Skeletal muscle tissue (tissue), 4 donors: ENCODE measurements around the gene CDC25B. TPM values are rescaled to one million over a fixed set of nuclear protein-coding genes. Genes with fewer than 3 reads are reported as not detected.

Source experiments
- H3K27ac ChIP-seq: one replicate; pipeline ENCODE4 v1.7.0; 2013; ENCODE audit warnings: mild to moderate bottlenecking, low read depth, low read length, inconsistent platforms
- H3K27me3 ChIP-seq, 3 donors: one replicate each; pipeline ENCODE4 v1.7.0; 2013; ENCODE audit warnings: low read length in 3 of 3; ENCODE audit not compliant: control insufficient read depth in 3 of 3, insufficient read depth in 3 of 3
- H3K36me3 ChIP-seq, 3 donors: one replicate each; pipeline ENCODE4 v1.7.0; 2013; ENCODE audit warnings: low read length in 3 of 3; ENCODE audit not compliant: control insufficient read depth in 3 of 3, insufficient read depth in 3 of 3
- H3K4me1 ChIP-seq, 3 donors: one replicate each; pipeline ENCODE4 v1.7.0; 2013; ENCODE audit warnings: low read length in 3 of 3, mild to moderate bottlenecking in 3 of 3; ENCODE audit not compliant: control insufficient read depth in 3 of 3, insufficient read depth in 3 of 3
- H3K4me3 ChIP-seq, 3 donors: one replicate each; pipeline ENCODE4 v1.7.0; 2013; ENCODE audit warnings: low read length in 3 of 3
- H3K9ac ChIP-seq, 3 donors: one replicate each; pipeline ENCODE4 v1.7.0; 2013; ENCODE audit warnings: low read length in 3 of 3, mild to moderate bottlenecking in 3 of 3, moderate library complexity in 2 of 3, low read depth in 1 of 3
- H3K9me3 ChIP-seq, 3 donors: one replicate each; pipeline ENCODE4 v1.7.0; 2013; ENCODE audit warnings: low read length in 3 of 3; ENCODE audit not compliant: control insufficient read depth in 3 of 3
- total RNA-seq: library from RNA; depleted of rRNA; stranded (reverse); fragments of >200 nt; gene quantifications from one replicate; pipeline ENCODE4 v1.2.3, GENCODE V29; 2014
- donor health status: Osteomylitis.

CDC25B gene
- total RNA-seq, 1 donor from 2014 or later: 28.7 TPM

- no peak overlapping the region for H3K4me3 ChIP-seq
- no peaks in the 10 kb centered on the region for H3K9me3 ChIP-seq
- peaks cover 23 to 57% (median 34%) of the 10 kb centered on the region in 3 donors for H3K4me1 ChIP-seq
- H3K27ac ChIP-seq: peak overlapping the region; percentile 40
- H3K27me3 ChIP-seq: no peaks in the 10 kb centered on the region
- H3K36me3 ChIP-seq: peaks cover 0 to 2% (median 1%) of the 10 kb centered on the region in 3 donors
- no peak overlapping the region for H3K9ac ChIP-seq
These were observed 32.2 kb upstream of the CDC25B start for GRCh38 chr20:3763671-3764601.

DNA sequence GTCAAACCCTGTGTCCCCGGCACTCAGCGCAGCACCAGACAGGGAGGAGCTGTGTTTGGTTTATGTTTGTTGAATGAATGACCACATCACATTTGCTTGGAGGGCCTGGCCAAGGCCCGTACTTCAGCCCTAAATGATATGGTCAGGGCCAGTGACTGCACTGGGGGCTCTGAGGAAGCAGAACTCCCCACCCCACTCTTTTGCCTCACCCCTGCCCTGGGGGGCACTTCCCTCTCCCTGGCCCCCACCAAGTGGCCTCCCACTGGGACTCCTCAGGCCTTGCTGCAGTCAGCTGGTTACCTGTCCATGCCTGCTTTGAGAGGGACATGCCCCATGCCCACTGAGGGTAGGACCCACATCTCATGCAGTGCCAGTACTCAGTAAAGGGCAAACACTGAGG lies 31.5 kb upstream of the CDC25B start:
- Histone ChIP-seq H3K4me3 (no peak overlapping the region), H3K27ac (peak overlapping the region; percentile 40), H3K36me3 (no peaks in the 10 kb centered on the region), H3K9me3 (no peaks in the 10 kb centered on the region), H3K27me3 (no peaks in the 10 kb centered on the region), H3K9ac (peak overlapping the region in 2 of 3 donors; percentile 33), H3K4me1 (peaks cover 23 to 57% (median 32%) of the 10 kb centered on the region in 3 donors)

- H3K9ac ChIP-seq: peak overlapping the region in 2 of 3 donors; percentile 33
- peaks cover 23 to 51% (median 32%) of the 10 kb centered on the region in 3 donors for H3K4me1 ChIP-seq
- no peaks in the 10 kb centered on the region for H3K9me3 ChIP-seq
- peak overlapping the region; percentile 64 for H3K27ac ChIP-seq
- H3K27me3 ChIP-seq: no peaks in the 10 kb centered on the region
- no peak overlapping the region for H3K4me3 ChIP-seq
- H3K36me3 ChIP-seq: no peaks in the 10 kb centered on the region
These were observed 30.8 kb upstream of the CDC25B start for GRCh38 chr20:3765171-3765882.

GRCh38 chr20:3766422-3767109 lies 29.5 kb upstream of the CDC25B start:
- Histone ChIP-seq H3K27me3 (no peaks in the 10 kb centered on the region), H3K4me1 (peaks cover 23 to 48% (median 32%) of the 10 kb centered on the region in 3 donors), H3K27ac (peak overlapping the region; percentile 64), H3K9ac (peak overlapping the region; percentile 61 to 91 (median 81)), H3K36me3 (no peaks in the 10 kb centered on the region), H3K9me3 (no peaks in the 10 kb centered on the region), H3K4me3 (peak overlapping the region; percentile 72 to 94 (median 94))

DNA sequence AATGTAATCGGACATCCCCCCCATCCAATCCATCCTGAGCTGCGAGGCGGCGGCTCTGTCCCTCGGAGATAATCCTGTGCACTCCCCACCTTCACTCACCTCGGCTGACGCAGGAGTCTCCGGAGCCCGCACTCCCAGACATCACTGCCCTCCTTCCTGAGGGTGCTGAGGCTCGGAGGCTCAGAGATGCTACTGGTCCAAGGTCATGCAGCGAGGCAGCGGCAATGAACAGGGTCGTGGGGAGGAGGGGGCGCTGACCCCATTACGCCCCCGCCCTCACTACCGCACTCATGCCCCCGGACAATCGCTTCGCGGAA lies 29.0 kb upstream of the CDC25B start:
- Histone ChIP-seq H3K27ac (peak overlapping the region; percentile 56), H3K4me1 (peaks cover 23 to 48% (median 32%) of the 10 kb centered on the region in 3 donors), H3K9ac (peak overlapping the region; percentile 61 to 91 (median 81)), H3K36me3 (no peaks in the 10 kb centered on the region), H3K9me3 (no peaks in the 10 kb centered on the region), H3K27me3 (no peaks in the 10 kb centered on the region), H3K4me3 (peak overlapping the region; percentile 72 to 94 (median 94))

GRCh38 chr20:3767427-3768341 lies 28.4 kb upstream of the CDC25B start, which contains the start of gene ADISSP:
Gene ADISSP, minus strand, starts transcription at chr20:3767753. Its CDS starts 7,653 bp downstream, at chr20:3760100.
- Histone ChIP-seq H3K9me3 (no peaks in the 10 kb centered on the region), H3K27ac (peak within 1 kb of the TSS; percentile 85), H3K36me3 (no peaks in the 10 kb centered on the region), H3K9ac (peak within 1 kb of the TSS; percentile 71 to 91 (median 83)), H3K4me3 (peak within 1 kb of the TSS; percentile 74 to 94 (median 94)), H3K4me1 (peaks cover 23 to 48% (median 32%) of the 10 kb centered on the region in 3 donors), H3K27me3 (no peaks in the 10 kb centered on the region)

- H3K4me3 ChIP-seq: peak overlapping the region; percentile 74 to 94 (median 94)
- peak overlapping the region; percentile 71 to 91 (median 83) for H3K9ac ChIP-seq
- peak overlapping the region; percentile 85 for H3K27ac ChIP-seq
- peaks cover 23 to 48% (median 32%) of the 10 kb centered on the region in 3 donors for H3K4me1 ChIP-seq
- no peaks in the 10 kb centered on the region for H3K36me3 ChIP-seq
- H3K9me3 ChIP-seq: no peaks in the 10 kb centered on the region
- H3K27me3 ChIP-seq: no peaks in the 10 kb centered on the region
These were observed 27.6 kb upstream of the CDC25B start for GRCh38 chr20:3768342-3769130.

- Histone ChIP-seq H3K9me3 (no peaks in the 10 kb centered on the region), H3K4me3 (no peak overlapping the region), H3K36me3 (no peaks in the 10 kb centered on the region), H3K9ac (no peak overlapping the region), H3K27ac (no peak overlapping the region), H3K4me1 (peaks cover 17 to 23% (median 20%) of the 10 kb centered on the region in 3 donors), H3K27me3 (peaks cover 0 to 5% (median 0%) of the 10 kb centered on the region in 3 donors)
These were observed 24.5 kb upstream of the CDC25B start for GRCh38 chr20:3771552-3772058.
